Measurements from ENCODE around the gene HS3ST5.

The HS3ST5 gene

GRCh38 chr6:114062199-114062598 lies 280.6 kb downstream of the HS3ST5 start:
- ChIA-PET POLR2A (no interaction called here), CTCF (interaction anchor here (1.3 to 2.1 kb wide), 3 partner anchors 10 to 67 kb away, joined by 4 to 10 read pairs (median 6); no protein-coding TSS in a partner anchor)
- DNase-seq (ENCODE audit: low read depth, low spot score) = no peak
- no peak for TF ChIP-seq CTCF (IDR thresholded peaks at IDR 0.05; ENCODE audit: insufficient read depth, low read length, missing control alignments)
- H3K4me3 ChIP-seq (ENCODE audit: low read depth, low read length) = no peak overlapping the region

- TF ChIP-seq CTCF (IDR thresholded peaks at IDR 0.05; ENCODE audit: insufficient read depth, low read length, missing control alignments) = no peak
- DNase-seq (ENCODE audit: low read depth, low spot score) = no peak
- POLR2A ChIA-PET = no interaction called here
- H3K4me3 ChIP-seq (ENCODE audit: low read depth, low read length) = no peak overlapping the region
- CTCF ChIA-PET = interaction anchor here (1.3 to 2.1 kb wide), 3 partner anchors 9 to 66 kb away, joined by 4 to 10 read pairs (median 6); no protein-coding TSS in a partner anchor
These were observed 281.1 kb downstream of the HS3ST5 start for GRCh38 chr6:114061741-114062140.

GRCh38 chr6:114061116-114061515 lies 281.7 kb downstream of the HS3ST5 start:
- CTCF ChIA-PET = interaction anchor here (1.3 to 2.1 kb wide), 3 partner anchors 9 to 66 kb away, joined by 4 to 10 read pairs (median 6); no protein-coding TSS in a partner anchor
- TF ChIP-seq CTCF (IDR thresholded peaks at IDR 0.05; ENCODE audit: insufficient read depth, low read length, missing control alignments) = no peak
- POLR2A ChIA-PET = no interaction called here
- no peak overlapping the region for H3K4me3 ChIP-seq (ENCODE audit: low read depth, low read length)
- no peak for DNase-seq (ENCODE audit: low read depth, low spot score)

GRCh38 chr6:114058435-114058834 lies 284.4 kb downstream of the HS3ST5 start:
- ChIA-PET CTCF (interaction anchor here (1.9 kb wide), 1 partner anchor 50 kb away, joined by 5 read pairs; no protein-coding TSS in a partner anchor), POLR2A (no interaction called here)
- TF ChIP-seq CTCF (IDR thresholded peaks at IDR 0.05; ENCODE audit: insufficient read depth, low read length, missing control alignments) = no peak
- no peak for DNase-seq (ENCODE audit: low read depth, low spot score)
- no peak overlapping the region for H3K4me3 ChIP-seq (ENCODE audit: low read depth, low read length)

GRCh38 chr6:114055763-114056162 lies 287.1 kb downstream of the HS3ST5 start:
- no peak for DNase-seq (ENCODE audit: low read depth, low spot score)
- TF ChIP-seq CTCF (IDR thresholded peaks at IDR 0.05; ENCODE audit: insufficient read depth, low read length, missing control alignments) = no peak
- H3K4me3 ChIP-seq (ENCODE audit: low read depth, low read length) = no peak overlapping the region
- ChIA-PET CTCF (interaction anchor here (0.8 to 2.7 kb wide), 2 partner anchors 53 to 60 kb away, joined by 3 to 7 read pairs; no protein-coding TSS in a partner anchor), POLR2A (no interaction called here)

- DNase-seq (ENCODE audit: low read depth, low spot score) = no peak
- no peak for TF ChIP-seq CTCF (IDR thresholded peaks at IDR 0.05; ENCODE audit: insufficient read depth, low read length, missing control alignments)
- ChIA-PET CTCF (interaction anchor here (0.8 to 2.7 kb wide), 2 partner anchors 53 to 60 kb away, joined by 3 to 7 read pairs; no protein-coding TSS in a partner anchor), POLR2A (no interaction called here)
- no peak overlapping the region for H3K4me3 ChIP-seq (ENCODE audit: low read depth, low read length)
These were observed 287.5 kb downstream of the HS3ST5 start for GRCh38 chr6:114055349-114055748.

Data from AG04449 (cell line).